Thyroid gland (tissue), 4 donors: ENCODE results near the gene BRAT1. TPM values are rescaled to one million over a fixed set of nuclear protein-coding genes. Genes with fewer than 3 reads are reported as not detected.

Experiments used
- DNase-seq, 2 donors: peaks; one replicate each; pipeline ENCODE4 v3.0.0-alpha.2; 2019
- H3K27ac ChIP-seq, 3 donors: fragments of 200-600 bp; sonication (generic); 1 replicate in 2 of 3; 2 replicates in 1 of 3; pipeline ENCODE4 v1.5.1; 2016 to 2019; ENCODE audit warnings: mild to moderate bottlenecking in 1 of 3, moderate library complexity in 1 of 3
- H3K27me3 ChIP-seq: fragments of 200-600 bp; sonication (generic); one replicate; pipeline ENCODE4 v1.5.1; 2019
- H3K36me3 ChIP-seq, 2 donors: fragments of 200-600 bp; sonication (generic); one replicate each; pipeline ENCODE4 v1.5.1; 2016 to 2019
- H3K4me1 ChIP-seq, 2 donors: fragments of 200-600 bp; sonication (generic); one replicate each; pipeline ENCODE4 v1.5.1; 2017 to 2019
- H3K4me3 ChIP-seq, 3 donors: fragments of 200-600 bp; sonication (generic); replicated peaks in 1 of 3; 1 replicate in 2 of 3; 2 replicates in 1 of 3; pipeline ENCODE4 v1.5.1; 2016; ENCODE audit warnings: mild to moderate bottlenecking in 1 of 3
- H3K9me3 ChIP-seq: fragments of 200-600 bp; sonication (generic); one replicate; pipeline ENCODE4 v1.5.1; 2017
- POLR2A ChIP-seq, 2 donors: fragments of 450-650 bp; IDR thresholded peaks; one replicate each; pipeline ENCODE4 v1.6.1; 2017; ENCODE audit warnings: antibody characterized with exemption in 2 of 2, mild to moderate bottlenecking in 2 of 2, moderate library complexity in 1 of 2
- WGBS, 2 donors: methylation state at CpG; one replicate each; pipeline ENCODE4 v1.1.5; 2017; 5-methylcytosine and 5-hydroxymethylcytosine counted together
- intact Hi-C: fragments of 100-400 bp; cut with DNase I; formaldehyde crosslinking; loops from one replicate; pipeline ENCODE4 v1.15.1; 2023
- total RNA-seq, 4 donors: library from RNA; depleted of rRNA; stranded (reverse); fragments of >200 nt; gene quantifications; one replicate each; pipeline ENCODE4 v1.2.3, GENCODE V29; 2016
- TF ChIP-seq, protein P1 (sequence below), 6 experiments: fragments of 200-600 bp in 3 of 6; fragments of 450-650 bp in 3 of 6; sonication (generic) in 3 of 6; IDR thresholded peaks; one replicate each; pipeline ENCODE4 v1.5.1; 2016 to 2019; ENCODE audit warnings: antibody characterized with exemption in 6 of 6, mild to moderate bottlenecking in 2 of 6, inconsistent platforms in 1 of 6, moderate library complexity in 1 of 6

The BRAT1 gene
- total RNA-seq, 4 donors from 2014 or later: 37.2 to 51.8 (median 45.6) TPM

DNA sequence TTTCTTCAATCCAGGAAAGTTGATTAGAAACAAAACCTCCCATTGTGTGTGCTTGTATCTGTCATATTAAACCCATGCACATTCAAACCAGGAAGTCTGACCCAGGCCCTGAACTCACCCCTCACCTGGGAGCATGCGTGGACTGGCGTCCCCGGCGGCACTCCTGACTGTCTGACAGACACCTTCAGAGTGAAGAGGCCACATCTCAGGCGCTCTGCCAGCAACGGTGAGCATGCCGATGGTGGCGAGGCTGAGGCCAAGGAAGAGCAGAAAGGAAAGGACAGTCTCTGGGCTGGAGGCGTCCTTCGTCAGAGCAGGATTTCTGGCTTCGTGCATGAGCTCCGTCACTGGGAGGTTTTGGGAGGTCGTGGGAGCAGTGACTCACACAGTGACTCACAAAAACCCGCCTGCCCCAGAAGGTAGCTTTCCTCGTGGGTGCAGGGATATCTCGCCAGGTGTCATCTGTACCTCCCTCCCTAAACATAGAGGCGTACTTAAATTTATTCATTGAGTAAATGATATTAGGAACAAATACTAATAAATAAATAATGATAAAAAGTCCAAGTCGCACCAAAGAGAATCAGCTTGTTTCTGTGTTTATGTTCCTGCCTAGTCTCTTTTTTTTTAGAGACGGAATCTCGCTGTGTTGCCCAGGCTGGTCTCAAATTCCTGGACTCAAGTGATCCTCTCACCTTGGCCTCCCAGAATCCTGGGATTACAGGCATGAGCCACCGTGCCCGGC is 16.9 kb upstream of the BRAT1 start:
- Histone ChIP-seq H3K27me3 (no peaks in the 10 kb centered on the region), H3K27ac (no peak overlapping the region), H3K4me1 (peaks cover 0 to 7% of the 10 kb centered on the region in 2 donors), H3K9me3 (no peaks in the 10 kb centered on the region), H3K36me3 (peaks cover 0 to 27% of the 10 kb centered on the region in 2 donors), H3K4me3 (no peak overlapping the region)
- intact Hi-C loops: no loop called here
- TF ChIP-seq, protein P1, sequence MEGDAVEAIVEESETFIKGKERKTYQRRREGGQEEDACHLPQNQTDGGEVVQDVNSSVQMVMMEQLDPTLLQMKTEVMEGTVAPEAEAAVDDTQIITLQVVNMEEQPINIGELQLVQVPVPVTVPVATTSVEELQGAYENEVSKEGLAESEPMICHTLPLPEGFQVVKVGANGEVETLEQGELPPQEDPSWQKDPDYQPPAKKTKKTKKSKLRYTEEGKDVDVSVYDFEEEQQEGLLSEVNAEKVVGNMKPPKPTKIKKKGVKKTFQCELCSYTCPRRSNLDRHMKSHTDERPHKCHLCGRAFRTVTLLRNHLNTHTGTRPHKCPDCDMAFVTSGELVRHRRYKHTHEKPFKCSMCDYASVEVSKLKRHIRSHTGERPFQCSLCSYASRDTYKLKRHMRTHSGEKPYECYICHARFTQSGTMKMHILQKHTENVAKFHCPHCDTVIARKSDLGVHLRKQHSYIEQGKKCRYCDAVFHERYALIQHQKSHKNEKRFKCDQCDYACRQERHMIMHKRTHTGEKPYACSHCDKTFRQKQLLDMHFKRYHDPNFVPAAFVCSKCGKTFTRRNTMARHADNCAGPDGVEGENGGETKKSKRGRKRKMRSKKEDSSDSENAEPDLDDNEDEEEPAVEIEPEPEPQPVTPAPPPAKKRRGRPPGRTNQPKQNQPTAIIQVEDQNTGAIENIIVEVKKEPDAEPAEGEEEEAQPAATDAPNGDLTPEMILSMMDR (IDR thresholded peaks at IDR 0.05): no peak
- TF ChIP-seq POLR2A (IDR thresholded peaks at IDR 0.05): no peak
- 87 to 88% methylated on average over 22 of the region's 22 CpGs for WGBS, 2 donors
- no peak for DNase-seq

DNA sequence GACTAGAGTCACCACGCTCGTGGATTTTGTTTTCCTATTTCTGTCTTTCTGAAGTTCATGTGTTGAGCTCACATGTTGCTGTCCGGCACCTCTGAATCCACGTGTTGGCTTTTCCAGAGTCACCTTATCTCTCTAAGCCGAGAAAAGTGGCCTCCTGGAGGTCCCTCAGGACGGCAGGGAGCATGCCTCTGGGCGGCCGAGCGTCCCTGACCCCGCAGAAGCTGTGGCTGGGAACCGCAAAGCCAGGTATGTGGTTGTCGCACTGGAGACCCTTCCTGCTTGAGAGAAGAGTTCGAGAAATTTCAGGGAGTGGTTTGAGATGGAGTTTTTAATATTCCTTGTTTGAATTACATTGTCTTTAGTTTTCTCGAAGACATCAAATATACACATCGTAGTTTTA is 16.1 kb upstream of the BRAT1 start:
- H3K36me3 ChIP-seq: peaks cover 0 to 27% of the 10 kb centered on the region in 2 donors

DNA sequence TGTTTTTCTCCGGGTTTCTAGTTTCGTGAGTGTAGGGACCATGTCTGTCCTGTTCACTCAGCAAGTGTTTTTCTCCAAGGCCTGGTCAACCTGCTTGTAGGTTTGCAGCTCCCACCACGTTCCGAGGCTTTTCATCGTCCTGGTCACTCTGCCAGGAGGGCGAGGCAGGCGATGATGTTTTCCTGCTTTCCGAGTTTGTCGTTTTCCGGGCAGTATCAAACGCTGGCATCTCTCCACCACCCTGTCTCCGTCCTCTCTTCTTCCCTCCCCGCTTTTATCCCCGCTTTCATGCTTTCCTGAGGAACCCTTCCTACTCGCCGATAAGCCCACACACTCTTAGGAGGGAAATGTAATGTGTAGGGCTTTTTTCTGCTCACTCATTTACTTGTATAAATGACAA is 14.7 kb upstream of the BRAT1 start:
- DNase-seq: no peak
- H3K4me3 ChIP-seq: no peak overlapping the region
- WGBS, 2 donors: 78 to 84% methylated on average over 16 of the region's 16 CpGs
- H3K9me3 ChIP-seq: no peaks in the 10 kb centered on the region
- peaks cover 0 to 27% of the 10 kb centered on the region in 2 donors for H3K36me3 ChIP-seq
- intact Hi-C loops: no loop called here
- no peaks in the 10 kb centered on the region for H3K27me3 ChIP-seq
- H3K27ac ChIP-seq: no peak overlapping the region
- peaks cover 0 to 9% of the 10 kb centered on the region in 2 donors for H3K4me1 ChIP-seq
- no peak for TF ChIP-seq POLR2A (IDR thresholded peaks at IDR 0.05)
- TF ChIP-seq, protein P1 (IDR thresholded peaks at IDR 0.05): no peak

More for the DNA sequence above, 16.1 kb upstream of the BRAT1 start:
- Histone ChIP-seq H3K27me3 (no peaks in the 10 kb centered on the region), H3K4me3 (no peak overlapping the region), H3K27ac (no peak overlapping the region), H3K4me1 (peaks cover 0 to 9% of the 10 kb centered on the region in 2 donors), H3K9me3 (no peaks in the 10 kb centered on the region)
- intact Hi-C loops: no loop called here
- TF ChIP-seq POLR2A (IDR thresholded peaks at IDR 0.05): no peak
- TF ChIP-seq, protein P1 (IDR thresholded peaks at IDR 0.05): no peak
- no peak for DNase-seq
- 78 to 88% methylated on average over 15 of the region's 15 CpGs for WGBS, 2 donors

DNA sequence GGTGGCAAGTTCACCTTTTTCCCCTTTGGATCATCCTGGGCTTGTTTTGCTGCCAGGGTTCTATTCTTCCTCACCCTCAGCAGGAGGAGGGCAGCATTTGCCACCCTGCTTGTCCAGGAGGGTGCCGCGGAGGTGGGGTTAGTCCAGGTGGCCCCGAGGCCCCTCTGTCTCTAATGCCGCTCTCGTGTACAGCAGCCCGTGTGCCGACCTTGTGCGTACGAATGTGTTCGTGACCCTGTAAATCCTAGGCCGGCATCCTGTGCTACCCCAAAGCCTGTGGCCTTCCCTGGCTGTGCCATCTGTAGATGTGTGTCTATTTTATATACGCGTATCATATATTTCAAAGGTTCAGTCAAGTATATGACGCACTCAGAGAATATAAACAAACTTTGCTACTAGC is 14.1 kb upstream of the BRAT1 start:
- DNase-seq: no peak
- WGBS, 2 donors: 93 to 95% methylated on average over 12 to 14 of the region's 14 CpGs
- peaks cover 0 to 23% of the 10 kb centered on the region in 2 donors for H3K36me3 ChIP-seq
- TF ChIP-seq, protein P1 (IDR thresholded peaks at IDR 0.05): no peak
- TF ChIP-seq POLR2A (IDR thresholded peaks at IDR 0.05): no peak
- H3K4me3 ChIP-seq: no peak overlapping the region
- intact Hi-C loops: loop anchor here (10.0 kb wide), 1 partner anchor 115 kb away; the partner anchor contains the start of gene AMZ1
- no peaks in the 10 kb centered on the region for H3K27me3 ChIP-seq
- no peak overlapping the region for H3K27ac ChIP-seq
- peaks cover 0 to 9% of the 10 kb centered on the region in 2 donors for H3K4me1 ChIP-seq
- H3K9me3 ChIP-seq: no peaks in the 10 kb centered on the region

DNA sequence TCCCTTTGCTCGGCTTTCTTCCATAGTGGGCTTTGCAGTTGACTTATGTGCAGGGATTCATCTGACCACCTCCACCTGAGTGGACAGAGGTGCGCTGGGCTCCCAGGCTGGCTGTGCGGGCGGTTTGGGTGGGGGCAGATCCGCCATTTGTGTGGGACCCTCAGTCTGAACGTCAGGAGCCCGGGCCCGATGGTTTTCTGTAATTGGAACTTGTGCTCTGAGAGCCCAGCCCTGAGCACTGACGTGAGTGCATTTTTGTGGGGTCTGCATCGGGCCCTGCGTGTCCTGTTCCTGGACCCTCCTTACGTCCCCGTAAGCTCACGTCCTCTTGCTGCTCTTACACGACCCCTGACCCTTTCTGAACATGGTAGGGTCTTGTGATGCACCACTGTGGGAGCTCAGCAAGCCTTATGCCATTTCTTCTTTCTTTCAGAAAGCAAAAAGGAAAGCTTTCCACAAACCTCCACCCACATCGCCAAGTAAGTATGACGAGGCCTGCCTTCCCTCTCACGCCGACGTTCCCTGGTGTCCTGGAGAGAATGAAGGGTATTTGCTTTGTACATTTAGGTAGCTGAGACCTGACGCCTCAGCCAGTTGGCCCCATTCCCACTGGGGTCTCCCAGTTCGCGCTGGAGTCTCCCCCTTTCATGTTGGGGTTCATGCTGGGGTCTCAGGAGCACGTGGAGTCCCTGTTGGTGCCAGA is 13.3 kb upstream of the BRAT1 start:
- H3K27ac ChIP-seq: no peak overlapping the region
- peaks cover 0 to 15% of the 10 kb centered on the region in 2 donors for H3K36me3 ChIP-seq
- peaks cover 0 to 9% of the 10 kb centered on the region in 2 donors for H3K4me1 ChIP-seq
- TF ChIP-seq, protein P1 (IDR thresholded peaks at IDR 0.05): no peak
- no peak for TF ChIP-seq POLR2A (IDR thresholded peaks at IDR 0.05)
- H3K27me3 ChIP-seq: no peaks in the 10 kb centered on the region
- no peak for DNase-seq
- intact Hi-C loops: loop anchor here (10.0 kb wide), 1 partner anchor 116 kb away; the partner anchor contains the start of gene AMZ1
- no peaks in the 10 kb centered on the region for H3K9me3 ChIP-seq
- 89 to 91% methylated on average over 24 of the region's 24 CpGs for WGBS, 2 donors
- H3K4me3 ChIP-seq: no peak overlapping the region
